AG04449 (cell line): ENCODE results near the gene ELF5.

Source experiments
- CTCF ChIA-PET: fragments of 350-600 bp; formaldehyde crosslinking; extraction: SDS; loops from one replicate; lab custom pipeline; 2021; ENCODE audit warnings: antibody characterized with exemption; lab: Yijun Ruan, JAX
- POLR2A ChIA-PET: fragments of 400-600, 350-600 bp; formaldehyde crosslinking; extraction: SDS; loops from one replicate; lab custom pipeline; 2020; ENCODE audit warnings: antibody characterized with exemption, inconsistent platforms; lab: Yijun Ruan, JAX
- DNase-seq: peaks from one replicate; pipeline ENCODE4 v3.0.0-alpha.2; 2010; ENCODE audit warnings: low read depth, low spot score
- H3K4me3 ChIP-seq: 2 replicates; pipeline ENCODE4 v1.5.1; 2011; ENCODE audit warnings: low read depth, mild to moderate bottlenecking, control low read depth, low read length
- CTCF ChIP-seq: IDR thresholded peaks from one replicate; pipeline ENCODE4 v1.5.1; 2011; ENCODE audit warnings: mild to moderate bottlenecking, moderate library complexity, low read length, control low read depth, inconsistent platforms; ENCODE audit not compliant: insufficient read depth; ENCODE audit errors: missing control alignments

The ELF5 gene

GRCh38 chr11:34549271-34549670, 35.7 kb upstream of the ELF5 start:
- CTCF ChIA-PET = no interaction called here
- no peak for TF ChIP-seq CTCF
- H3K4me3 ChIP-seq = no peak overlapping the region
- DNase-seq = no peak
- POLR2A ChIA-PET = no interaction called here

GRCh38 chr11:34548278-34548677, 34.7 kb upstream of the ELF5 start:
- no peak for TF ChIP-seq CTCF
- DNase-seq = no peak
- H3K4me3 ChIP-seq = no peak overlapping the region
- POLR2A ChIA-PET = no interaction called here
- CTCF ChIA-PET = no interaction called here

GRCh38 chr11:34546511-34547209, 33.1 kb upstream of the ELF5 start:
- H3K4me3 ChIP-seq = no peak overlapping the region
- DNase-seq = no peak
- no peak for TF ChIP-seq CTCF
- ChIA-PET POLR2A (no interaction called here), CTCF (no interaction called here)

- TF ChIP-seq CTCF = no peak
- CTCF ChIA-PET = no interaction called here
Observed at GRCh38 chr11:34542089-34542488, 28.5 kb upstream of the ELF5 start.

GRCh38 chr11:34540870-34541269, 27.3 kb upstream of the ELF5 start:
- CTCF ChIA-PET = interaction anchor here (1.0 kb wide), 1 partner anchor 34 kb away, joined by 3 read pairs; no protein-coding TSS in a partner anchor
- DNase-seq = no peak
- POLR2A ChIA-PET = no interaction called here
- H3K4me3 ChIP-seq = no peak overlapping the region
- TF ChIP-seq CTCF = no peak

More at GRCh38 chr11:34542089-34542488, 28.5 kb upstream of the ELF5 start:
- POLR2A ChIA-PET = no interaction called here
- DNase-seq = no peak
- no peak overlapping the region for H3K4me3 ChIP-seq

- CTCF ChIA-PET = no interaction called here
Observed at GRCh38 chr11:34537636-34538035, 24.0 kb upstream of the ELF5 start.

More at GRCh38 chr11:34537636-34538035, 24.0 kb upstream of the ELF5 start:
- no peak for TF ChIP-seq CTCF
- no peak for DNase-seq
- no peak overlapping the region for H3K4me3 ChIP-seq
- POLR2A ChIA-PET = no interaction called here
